GM18511 (cell line): ENCODE data around the gene FADS1.

Experiments
- ATAC-seq: cut with Tn5 transposase; IDR thresholded peaks from one replicate; pipeline ENCODE4 v1.9.1; 2021; ENCODE audit warnings: mild to moderate bottlenecking, moderate library complexity; ENCODE audit not compliant: unreplicated experiment

FADS1 gene

GRCh38 chr11:61816736-61817455 lies at the start of gene FADS1:
FADS1 (minus strand) TSS chr11:61817003; CDS start chr11:61816929, 74 bp downstream.
- peak; percentile 55 for ATAC-seq

GRCh38 chr11:61866231-61866957 lies 49.6 kb upstream of the FADS1 start:
- no peak for ATAC-seq

GRCh38 chr11:61864814-61865775 lies 48.3 kb upstream of the FADS1 start:
- no peak for ATAC-seq

- ATAC-seq = no peak
Observed at GRCh38 chr11:61863548-61864081, 46.8 kb upstream of the FADS1 start.

GRCh38 chr11:61862714-61863547 lies 46.1 kb upstream of the FADS1 start:
- no peak for ATAC-seq

GRCh38 chr11:61861634-61862033 lies 44.8 kb upstream of the FADS1 start:
- ATAC-seq = no peak

GRCh38 chr11:61860054-61860903 lies 43.5 kb upstream of the FADS1 start:
- no peak for ATAC-seq

GRCh38 chr11:61855939-61856680 lies 39.3 kb upstream of the FADS1 start:
- ATAC-seq = no peak

- no peak for ATAC-seq
Observed at GRCh38 chr11:61854966-61855714, 38.3 kb upstream of the FADS1 start.

GRCh38 chr11:61854206-61854895 lies 37.5 kb upstream of the FADS1 start:
- no peak for ATAC-seq

GRCh38 chr11:61853698-61854169 lies 36.9 kb upstream of the FADS1 start:
- no peak for ATAC-seq

GRCh38 chr11:61851900-61852295 lies 35.1 kb upstream of the FADS1 start:
- ATAC-seq = no peak

- ATAC-seq = no peak
Observed at GRCh38 chr11:61851113-61851899, 34.5 kb upstream of the FADS1 start.

GRCh38 chr11:61850687-61851086 lies 33.9 kb upstream of the FADS1 start:
- ATAC-seq = no peak

GRCh38 chr11:61848631-61849030 lies 31.8 kb upstream of the FADS1 start:
- no peak for ATAC-seq

GRCh38 chr11:61847914-61848581 lies 31.2 kb upstream of the FADS1 start:
- no peak for ATAC-seq
